Activated T-helper 1 cell treated with anti-CD3 and anti-CD28 coated beads, Interleukin-12 subunit alpha, Interleukin-12 subunit beta, Interleukin-2, Interleukin-4 antibody, amounts not matched to agents 30 ng/mL and 10 ng/mL and 1 ng/mL, durations not matched to agents 14 hours and 24 hours and 36 hours (primary cell): ENCODE results near the gene HUS1. TPM values are rescaled to one million over a fixed set of nuclear protein-coding genes. Genes with fewer than 3 reads are reported as not detected.

ENCODE experiments used
- DNase-seq: peaks from one replicate; pipeline ENCODE4 v3.0.0; 2021; ENCODE audit warnings: low spot score
- H3K27ac Mint-ChIP-seq: one replicate; pipeline ENCODE4 v1.8.0; 2021; ENCODE audit warnings: mild to moderate bottlenecking, mixed read lengths
- H3K27me3 Mint-ChIP-seq: one replicate; pipeline ENCODE4 v1.8.0; 2022; ENCODE audit warnings: mild to moderate bottlenecking, moderate library complexity, mixed read lengths; ENCODE audit not compliant: insufficient read depth
- H3K36me3 Mint-ChIP-seq: one replicate; pipeline ENCODE4 v1.8.0; 2021; ENCODE audit warnings: low read depth, mixed read lengths
- H3K4me1 Mint-ChIP-seq: one replicate; pipeline ENCODE4 v1.8.0; 2021; ENCODE audit warnings: low read depth, mixed read lengths
- H3K4me3 Mint-ChIP-seq: one replicate; pipeline ENCODE4 v1.8.0; 2021; ENCODE audit warnings: mild to moderate bottlenecking, moderate library complexity, mixed read lengths
- H3K9me3 Mint-ChIP-seq: one replicate; pipeline ENCODE4 v1.8.0; 2021; ENCODE audit warnings: mixed read lengths
- intact Hi-C: fragments of 100-400 bp; cut with micrococcal nuclease; formaldehyde crosslinking; loops from one replicate; pipeline ENCODE4 v1.15.1; 2024
- total RNA-seq: library from RNA; stranded (reverse); gene quantifications from 2 replicates; pipeline ENCODE4 v1.2.3, GENCODE V29; 2022

Gene HUS1
- total RNA-seq, 1 donor from 2014 or later, result 34.4 TPM

DNA sequence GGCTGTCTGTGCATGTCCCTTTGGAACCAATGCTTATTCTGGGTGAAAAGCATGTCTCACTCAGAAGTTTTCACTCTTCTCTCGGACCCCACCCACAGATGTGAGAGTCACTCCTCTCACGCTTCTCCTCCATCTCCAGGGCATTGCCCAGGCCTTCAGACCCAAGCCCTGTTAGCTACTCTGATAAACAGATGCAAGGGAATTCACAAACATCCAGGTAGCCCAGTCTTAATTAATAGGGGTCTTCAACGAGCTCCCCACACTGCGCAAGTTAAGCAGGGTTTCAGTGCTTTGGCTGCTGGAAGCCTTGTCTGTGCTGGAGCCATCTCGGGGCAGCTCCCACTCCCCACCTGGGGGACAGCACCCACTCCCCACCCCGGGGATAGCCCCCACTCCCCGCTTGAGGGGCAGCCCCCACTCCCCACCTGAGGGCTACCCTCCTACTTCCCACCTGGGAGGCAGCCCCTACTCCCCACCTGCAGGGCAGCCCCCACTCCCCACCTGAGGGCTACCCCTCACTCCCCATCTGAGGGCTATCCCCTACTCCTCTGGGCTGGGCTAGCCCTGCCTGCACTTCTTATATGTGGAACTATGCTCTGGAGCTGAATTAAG is 39.9 kb downstream of the HUS1 start:
- Mint-ChIP-seq H3K4me1 (peaks cover 6% of the 10 kb centered on the region), H3K27ac (no peak overlapping the region), H3K4me3 (no peak overlapping the region), H3K9me3 (no peaks in the 10 kb centered on the region), H3K27me3 (no peaks in the 10 kb centered on the region), H3K36me3 (no peaks in the 10 kb centered on the region)
- intact Hi-C loops, result no loop called here
- no peak for DNase-seq

DNA sequence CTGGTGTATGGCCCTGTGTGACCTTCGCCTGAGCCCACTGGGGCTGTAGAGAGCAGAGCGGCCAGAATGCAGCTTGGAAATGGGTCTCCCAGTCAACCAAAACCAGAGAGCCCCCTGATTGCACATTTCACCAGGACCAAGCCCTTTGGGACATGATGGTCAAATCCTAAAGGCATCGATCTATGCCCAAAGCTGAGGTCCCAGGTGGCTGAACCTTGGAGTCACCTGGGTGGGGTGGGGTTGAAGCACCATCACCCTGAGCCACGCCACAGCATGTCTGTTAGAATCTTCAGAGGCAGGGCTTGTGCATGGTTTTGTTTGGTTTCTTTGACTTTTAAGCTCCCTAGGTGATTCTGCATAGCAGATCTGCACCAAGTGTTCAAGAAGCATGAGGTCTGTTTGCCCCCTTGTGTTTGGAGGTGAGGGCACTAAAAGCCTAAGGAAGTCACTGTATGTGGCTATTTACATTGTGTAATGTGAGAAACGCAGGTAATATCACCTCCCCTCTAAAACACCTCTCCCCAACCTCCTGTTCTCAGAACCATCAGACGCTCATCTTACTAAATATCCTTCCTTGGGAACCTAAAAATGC is 40.7 kb downstream of the HUS1 start:
- Mint-ChIP-seq H3K4me1 (peaks cover 6% of the 10 kb centered on the region), H3K36me3 (no peaks in the 10 kb centered on the region), H3K27me3 (no peaks in the 10 kb centered on the region), H3K27ac (no peak overlapping the region), H3K4me3 (no peak overlapping the region), H3K9me3 (no peaks in the 10 kb centered on the region)
- DNase-seq, result no peak
- intact Hi-C loops, result no loop called here

DNA sequence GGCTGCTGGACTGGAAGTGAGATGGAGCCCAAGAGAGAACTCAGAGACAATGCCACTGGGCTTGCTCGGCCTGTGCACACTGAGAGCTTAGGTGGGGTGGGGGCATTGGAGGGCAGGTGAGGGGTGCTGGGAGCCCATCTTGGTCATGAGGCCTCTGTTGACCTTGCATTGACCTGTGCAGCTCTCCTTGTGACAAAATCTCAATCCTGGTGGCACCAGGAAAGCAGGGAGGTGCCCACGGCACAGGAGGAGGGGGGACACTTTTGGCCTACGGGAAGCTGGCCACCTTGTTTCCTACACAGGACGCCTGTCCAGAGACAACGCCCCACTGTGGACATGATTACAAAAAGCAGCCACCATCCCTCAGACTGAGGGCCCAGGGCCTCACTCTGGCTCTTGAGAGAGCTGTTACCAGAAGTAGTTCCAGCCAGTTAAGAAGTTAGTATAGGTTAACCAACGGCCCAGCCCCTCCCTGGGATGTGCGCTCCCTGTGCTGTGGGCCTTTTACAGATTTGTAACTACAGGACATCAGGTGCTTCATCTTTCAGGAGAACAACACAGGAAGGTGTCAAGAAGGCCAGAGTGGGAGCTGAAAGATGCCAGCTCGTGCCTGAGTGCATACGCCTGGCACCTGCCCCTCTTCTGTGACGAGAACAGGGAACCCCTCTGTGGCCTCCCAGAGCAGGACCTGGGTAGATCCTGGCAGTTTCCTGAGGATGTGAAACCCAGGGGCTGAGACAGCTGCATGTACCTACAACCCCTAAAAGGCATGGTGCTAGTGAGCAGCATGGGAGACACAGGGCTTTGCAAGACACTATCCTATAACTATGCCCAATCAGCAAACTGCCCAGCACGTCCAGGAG is 41.5 kb downstream of the HUS1 start:
- H3K27me3 Mint-ChIP-seq, result no peaks in the 10 kb centered on the region
- no peak for DNase-seq
- no peaks in the 10 kb centered on the region for H3K9me3 Mint-ChIP-seq
- H3K27ac Mint-ChIP-seq, result peak overlapping the region; percentile 40
- H3K36me3 Mint-ChIP-seq, result no peaks in the 10 kb centered on the region
- H3K4me1 Mint-ChIP-seq, result peaks cover 6% of the 10 kb centered on the region
- H3K4me3 Mint-ChIP-seq, result no peak overlapping the region
- intact Hi-C loops, result no loop called here

DNA sequence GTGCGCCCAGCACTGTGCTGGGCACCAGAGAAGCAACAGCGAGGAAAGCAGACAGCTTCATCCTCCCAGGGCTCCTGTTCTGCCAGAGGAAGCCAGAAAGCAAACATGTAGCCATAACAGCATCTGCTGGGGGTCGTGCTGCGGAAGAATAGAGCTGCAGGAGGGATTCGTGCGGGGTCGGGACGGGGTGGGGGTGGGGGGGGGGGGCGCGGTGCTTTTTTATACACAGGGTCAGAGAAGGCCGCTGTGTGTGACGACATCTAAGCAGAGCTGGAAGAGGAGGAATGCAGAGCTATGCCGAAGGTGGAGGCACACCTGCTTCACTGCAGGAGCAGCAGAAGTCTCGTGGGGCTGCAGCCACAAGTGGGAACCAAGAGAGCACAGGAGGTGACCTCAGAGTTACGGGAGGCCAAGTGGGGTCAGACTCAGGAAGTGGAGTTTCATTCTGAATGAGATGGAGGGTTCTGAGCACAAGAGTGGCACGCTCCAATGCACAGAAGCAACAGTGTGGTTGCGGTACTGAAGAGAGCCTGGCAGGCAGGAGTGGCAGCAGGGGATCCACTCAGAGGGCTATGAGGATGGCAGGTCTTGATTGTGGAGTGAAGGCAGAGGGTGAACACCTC is 42.2 kb downstream of the HUS1 start:
- peak; percentile 6 for DNase-seq
- H3K27me3 Mint-ChIP-seq, result no peaks in the 10 kb centered on the region
- peaks cover 6% of the 10 kb centered on the region for H3K4me1 Mint-ChIP-seq
- no peak overlapping the region for H3K4me3 Mint-ChIP-seq
- intact Hi-C loops, result no loop called here
- H3K27ac Mint-ChIP-seq, result peak overlapping the region; percentile 40
- no peaks in the 10 kb centered on the region for H3K9me3 Mint-ChIP-seq
- no peaks in the 10 kb centered on the region for H3K36me3 Mint-ChIP-seq

DNA sequence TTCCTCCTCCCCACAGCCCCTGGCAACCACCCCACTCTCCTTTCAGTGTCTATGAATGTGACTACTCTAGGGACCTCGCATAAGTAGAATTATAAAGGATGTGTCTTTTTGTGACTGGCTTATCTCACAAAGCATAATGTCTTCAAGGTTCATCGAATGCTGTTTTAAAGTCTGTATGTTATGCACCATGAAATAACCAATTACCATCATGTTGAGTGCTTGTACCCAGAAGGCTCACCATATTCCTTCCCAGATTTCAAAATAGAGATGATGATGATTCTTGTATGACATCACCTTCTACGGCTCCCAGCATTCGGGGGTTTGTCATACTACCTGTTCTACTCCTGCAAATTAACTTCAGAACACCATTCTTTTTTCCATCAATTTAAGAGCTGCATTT is 43.1 kb downstream of the HUS1 start:
- H3K27ac Mint-ChIP-seq, result no peak overlapping the region
- intact Hi-C loops, result no loop called here

DNA sequence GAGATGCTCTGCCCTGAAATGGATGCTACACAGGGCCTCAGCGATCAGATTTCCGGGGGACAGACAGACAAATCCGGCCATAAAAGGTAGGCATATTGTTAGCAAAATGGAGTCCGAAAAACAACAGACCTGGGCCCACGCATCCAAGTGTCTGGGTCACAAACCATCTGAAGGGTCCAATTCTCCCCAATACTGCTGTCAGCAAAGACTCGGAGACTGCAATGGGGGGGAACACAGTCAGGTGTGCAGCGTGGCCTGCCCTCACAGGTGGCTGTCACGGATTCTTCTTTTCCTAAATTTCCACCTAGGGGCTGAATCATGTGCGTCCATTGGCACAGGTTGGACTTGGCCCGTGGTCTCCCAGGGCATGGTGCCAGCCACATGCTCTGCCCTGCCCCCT is 44.1 kb downstream of the HUS1 start:
- Mint-ChIP-seq H3K9me3 (no peaks in the 10 kb centered on the region), H3K27ac (no peak overlapping the region), H3K27me3 (no peaks in the 10 kb centered on the region), H3K4me3 (no peak overlapping the region), H3K4me1 (peaks cover 6% of the 10 kb centered on the region), H3K36me3 (no peaks in the 10 kb centered on the region)
- DNase-seq, result no peak
- intact Hi-C loops, result no loop called here

More for the DNA sequence above, 43.1 kb downstream of the HUS1 start:
- Mint-ChIP-seq H3K4me1 (peaks cover 6% of the 10 kb centered on the region), H3K36me3 (no peaks in the 10 kb centered on the region), H3K4me3 (no peak overlapping the region), H3K27me3 (no peaks in the 10 kb centered on the region), H3K9me3 (no peaks in the 10 kb centered on the region)
- no peak for DNase-seq

DNA sequence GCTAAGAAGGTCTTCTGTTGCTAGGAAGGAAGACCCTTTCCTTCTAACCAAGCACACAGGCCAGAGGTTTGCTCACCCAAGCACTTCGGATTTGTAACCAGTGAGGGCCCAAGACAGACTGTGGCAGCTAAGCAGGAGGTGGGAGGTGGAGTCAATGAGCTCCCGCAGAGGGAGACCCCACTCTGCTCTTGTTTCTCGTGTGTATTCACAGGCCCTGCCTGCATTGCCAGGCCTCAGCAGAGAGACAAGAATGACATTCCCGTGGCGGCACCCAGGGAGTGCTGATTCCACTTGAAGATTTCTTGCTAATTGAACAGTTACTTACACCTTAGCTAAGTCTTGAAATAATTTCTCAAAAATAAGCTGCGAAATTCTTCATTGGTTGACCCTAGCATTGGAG is 44.6 kb downstream of the HUS1 start:
- Mint-ChIP-seq H3K4me3 (no peak overlapping the region), H3K27ac (no peak overlapping the region), H3K9me3 (no peaks in the 10 kb centered on the region), H3K27me3 (no peaks in the 10 kb centered on the region), H3K4me1 (peaks cover 6% of the 10 kb centered on the region), H3K36me3 (no peaks in the 10 kb centered on the region)
- DNase-seq, result no peak
- intact Hi-C loops, result no loop called here

DNA sequence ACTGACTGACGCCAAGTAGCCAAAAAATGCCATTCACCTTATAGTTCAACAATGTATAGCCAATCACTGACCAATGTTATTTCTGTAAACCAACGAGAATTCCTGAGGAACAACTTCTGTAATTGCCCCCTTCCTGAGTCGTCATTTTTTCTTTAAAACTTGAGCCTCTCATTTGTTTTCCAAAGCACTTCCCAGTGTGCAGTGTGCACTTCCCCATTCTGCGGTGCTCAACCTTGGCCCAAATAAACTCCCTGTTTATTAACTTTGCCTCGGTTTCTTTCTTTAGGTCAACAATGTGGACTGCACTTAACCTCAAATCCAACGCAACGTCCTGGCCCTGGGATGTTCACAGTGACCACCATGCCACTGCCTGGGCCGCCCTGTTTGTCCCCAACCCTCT is 46.2 kb downstream of the HUS1 start:
- H3K4me3 Mint-ChIP-seq, result no peak overlapping the region
- H3K27me3 Mint-ChIP-seq, result no peaks in the 10 kb centered on the region
- no peaks in the 10 kb centered on the region for H3K36me3 Mint-ChIP-seq
- no peak for DNase-seq
- H3K9me3 Mint-ChIP-seq, result no peaks in the 10 kb centered on the region
- intact Hi-C loops, result no loop called here
- H3K27ac Mint-ChIP-seq, result no peak overlapping the region
- peaks cover 6% of the 10 kb centered on the region for H3K4me1 Mint-ChIP-seq

DNA sequence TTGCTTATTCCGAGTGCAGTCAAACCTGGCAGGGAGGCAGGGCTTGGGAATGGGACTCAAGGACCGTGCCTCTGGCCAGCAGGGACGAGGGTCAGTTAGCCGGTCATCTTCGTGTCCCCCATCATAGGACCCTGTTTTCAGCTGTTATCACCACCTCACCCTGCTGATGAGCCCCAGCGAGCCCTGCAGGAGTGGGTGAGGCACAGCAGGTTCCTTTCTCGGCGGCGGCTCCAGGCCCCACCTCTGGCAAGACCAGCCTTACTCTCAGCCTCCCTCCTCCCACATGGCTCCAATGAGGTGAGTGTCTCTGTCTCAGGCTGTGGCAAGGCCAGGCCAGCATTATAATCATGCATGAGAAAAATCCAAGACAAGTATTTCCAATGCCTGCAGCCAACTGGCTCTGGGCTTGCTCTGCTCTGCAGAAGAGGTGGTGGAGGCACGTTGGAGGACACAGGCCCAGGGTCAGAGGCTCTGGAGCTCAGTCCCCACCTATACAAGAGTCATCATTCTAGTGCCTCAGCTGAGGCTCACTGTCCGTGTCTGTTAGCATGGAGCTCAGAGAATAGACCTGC is 46.9 kb downstream of the HUS1 start:
- no peaks in the 10 kb centered on the region for H3K27me3 Mint-ChIP-seq
- no peaks in the 10 kb centered on the region for H3K36me3 Mint-ChIP-seq
- DNase-seq, result no peak
- no peak overlapping the region for H3K27ac Mint-ChIP-seq
- H3K4me1 Mint-ChIP-seq, result peaks cover 4% of the 10 kb centered on the region
- no peak overlapping the region for H3K4me3 Mint-ChIP-seq
- no peaks in the 10 kb centered on the region for H3K9me3 Mint-ChIP-seq
- intact Hi-C loops, result no loop called here

DNA sequence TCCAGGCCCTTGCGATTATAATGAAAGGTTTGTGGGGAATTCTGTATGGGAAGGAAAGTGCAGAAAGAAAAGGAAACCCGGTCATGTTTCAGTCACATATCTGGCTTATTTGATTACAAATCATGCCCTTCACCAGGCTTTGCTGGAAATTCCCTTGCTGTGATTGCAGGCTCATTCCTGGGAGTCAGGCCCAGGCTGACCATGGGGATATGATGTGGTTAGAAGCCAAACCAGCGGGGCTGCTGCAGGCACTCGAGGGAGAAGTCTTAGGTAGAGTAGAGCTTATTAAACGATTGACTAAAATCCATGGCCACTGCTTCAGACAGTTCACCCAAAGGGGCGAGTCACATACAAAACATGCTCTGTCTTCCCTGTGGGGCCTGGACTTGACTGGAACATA is 47.4 kb downstream of the HUS1 start:
- intact Hi-C loops, result no loop called here
- Mint-ChIP-seq H3K9me3 (no peaks in the 10 kb centered on the region), H3K36me3 (no peaks in the 10 kb centered on the region)

DNA sequence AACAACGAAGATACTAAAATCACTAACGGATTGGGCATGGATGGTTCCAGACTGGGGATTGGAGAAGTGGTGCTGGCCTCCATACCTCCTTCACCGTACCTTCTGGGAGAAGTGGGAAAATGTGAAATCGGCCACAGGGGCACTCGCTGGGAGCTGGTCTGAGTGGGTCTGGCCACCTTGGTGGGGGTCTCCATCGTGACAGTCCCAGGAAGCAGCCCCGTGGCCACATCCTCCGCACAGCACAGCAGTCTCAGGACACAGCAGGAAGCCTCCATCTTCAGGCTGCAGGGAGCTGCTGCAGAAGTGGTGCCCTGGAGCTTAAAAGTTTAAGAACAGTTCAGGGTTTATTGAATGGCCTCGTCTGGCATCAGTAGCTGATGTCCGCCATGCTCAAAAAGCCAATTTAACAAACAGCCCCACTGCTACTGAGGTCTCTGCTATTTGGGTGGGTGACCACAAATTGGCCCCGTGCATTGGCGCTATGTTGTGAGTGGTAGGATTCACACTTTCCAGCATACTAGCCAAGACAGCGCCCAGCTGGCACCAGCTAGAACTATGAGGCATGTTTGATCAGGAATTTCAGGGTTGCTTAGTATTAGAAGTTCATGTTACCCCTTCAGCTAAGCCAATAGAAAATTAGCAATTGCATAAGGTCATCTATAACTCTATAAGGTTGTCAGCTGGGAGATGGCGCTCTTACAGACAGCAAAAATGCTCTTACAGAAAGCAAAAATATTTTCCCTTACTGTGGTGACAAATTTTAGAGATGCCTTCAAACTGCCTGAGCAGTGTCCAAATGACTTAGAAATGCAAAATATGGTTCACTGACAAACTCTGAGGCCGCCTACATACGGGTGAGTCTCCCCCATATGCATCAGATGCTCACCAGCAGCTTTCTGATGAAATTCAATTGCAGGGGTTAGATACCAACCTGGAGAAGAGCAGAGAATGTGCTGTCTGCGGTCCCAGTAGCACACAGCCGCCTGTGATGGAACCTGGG is 48.1 kb downstream of the HUS1 start:
- Mint-ChIP-seq H3K27me3 (no peaks in the 10 kb centered on the region), H3K4me1 (no peaks in the 10 kb centered on the region), H3K36me3 (no peaks in the 10 kb centered on the region), H3K27ac (no peak overlapping the region), H3K9me3 (no peaks in the 10 kb centered on the region), H3K4me3 (no peak overlapping the region)
- no peak for DNase-seq
- intact Hi-C loops, result no loop called here

More for the DNA sequence above, 47.4 kb downstream of the HUS1 start:
- no peak for DNase-seq
- Mint-ChIP-seq H3K27ac (no peak overlapping the region), H3K4me3 (no peak overlapping the region), H3K4me1 (no peaks in the 10 kb centered on the region), H3K27me3 (no peaks in the 10 kb centered on the region)

DNA sequence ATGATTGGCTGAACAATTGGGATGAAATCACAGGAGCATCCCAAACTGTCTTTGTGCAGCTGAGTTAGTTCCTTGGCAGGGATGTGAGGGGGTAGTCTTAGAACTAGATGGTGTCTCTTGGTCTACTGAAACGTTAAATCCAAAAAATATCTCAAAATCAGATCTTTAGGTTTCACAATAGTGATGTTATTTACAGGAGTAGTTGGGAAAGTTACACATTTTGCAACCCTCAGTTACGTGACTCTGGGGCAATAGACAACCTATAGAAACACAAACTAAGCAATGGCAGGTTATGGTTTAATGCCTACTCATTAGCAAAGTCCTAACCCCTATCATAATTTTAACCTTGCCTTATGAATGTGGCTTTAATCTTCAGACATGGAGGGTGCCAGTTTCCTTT is 55.1 kb downstream of the HUS1 start:
- intact Hi-C loops, result no loop called here
- H3K27ac Mint-ChIP-seq, result no peak overlapping the region
- no peaks in the 10 kb centered on the region for H3K36me3 Mint-ChIP-seq
- H3K27me3 Mint-ChIP-seq, result peaks cover 12% of the 10 kb centered on the region
- H3K4me1 Mint-ChIP-seq, result no peaks in the 10 kb centered on the region
- no peak for DNase-seq
- H3K4me3 Mint-ChIP-seq, result no peak overlapping the region
- H3K9me3 Mint-ChIP-seq, result no peaks in the 10 kb centered on the region
